Measurements from ENCODE around the gene ADCY2. TPM values are rescaled to one million over a fixed set of nuclear protein-coding genes. Genes with fewer than 3 reads are reported as not detected.

The ADCY2 gene
- total RNA-seq, 4 donors from 2014 or later: 4.8 to 9.1 (median 5.7) TPM

- Histone ChIP-seq H3K36me3 (no peaks in the 10 kb centered on the region), H3K9me3 (no peaks in the 10 kb centered on the region), H3K27ac (replicated peaks in 1 of 4) (no peak overlapping the region), H3K4me1 (peaks cover 0 to 27% (median 12%) of the 10 kb centered on the region in 4 donors), H3K4me3 (no peak overlapping the region), H3K27me3 (no peaks in the 10 kb centered on the region)
- no peak for TF ChIP-seq POLR2AphosphoS5 (IDR thresholded peaks at IDR 0.05)
- no peak for TF ChIP-seq EP300 (IDR thresholded peaks at IDR 0.05)
- TF ChIP-seq POLR2A (IDR thresholded peaks at IDR 0.05; ENCODE audit: low read depth): no peak
- TF ChIP-seq, protein P1, sequence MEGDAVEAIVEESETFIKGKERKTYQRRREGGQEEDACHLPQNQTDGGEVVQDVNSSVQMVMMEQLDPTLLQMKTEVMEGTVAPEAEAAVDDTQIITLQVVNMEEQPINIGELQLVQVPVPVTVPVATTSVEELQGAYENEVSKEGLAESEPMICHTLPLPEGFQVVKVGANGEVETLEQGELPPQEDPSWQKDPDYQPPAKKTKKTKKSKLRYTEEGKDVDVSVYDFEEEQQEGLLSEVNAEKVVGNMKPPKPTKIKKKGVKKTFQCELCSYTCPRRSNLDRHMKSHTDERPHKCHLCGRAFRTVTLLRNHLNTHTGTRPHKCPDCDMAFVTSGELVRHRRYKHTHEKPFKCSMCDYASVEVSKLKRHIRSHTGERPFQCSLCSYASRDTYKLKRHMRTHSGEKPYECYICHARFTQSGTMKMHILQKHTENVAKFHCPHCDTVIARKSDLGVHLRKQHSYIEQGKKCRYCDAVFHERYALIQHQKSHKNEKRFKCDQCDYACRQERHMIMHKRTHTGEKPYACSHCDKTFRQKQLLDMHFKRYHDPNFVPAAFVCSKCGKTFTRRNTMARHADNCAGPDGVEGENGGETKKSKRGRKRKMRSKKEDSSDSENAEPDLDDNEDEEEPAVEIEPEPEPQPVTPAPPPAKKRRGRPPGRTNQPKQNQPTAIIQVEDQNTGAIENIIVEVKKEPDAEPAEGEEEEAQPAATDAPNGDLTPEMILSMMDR (IDR thresholded peaks at IDR 0.05): no peak
- DNase-seq (ENCODE audit: extremely low spot score): peak; percentile 34
- 32% methylated on average over 3 of the region's 3 CpGs for WGBS
- intact Hi-C loops (cut with DNase I): no loop called here
Measured at GRCh38 chr5:7676455-7676854, 280.5 kb downstream of the ADCY2 start.

DNA sequence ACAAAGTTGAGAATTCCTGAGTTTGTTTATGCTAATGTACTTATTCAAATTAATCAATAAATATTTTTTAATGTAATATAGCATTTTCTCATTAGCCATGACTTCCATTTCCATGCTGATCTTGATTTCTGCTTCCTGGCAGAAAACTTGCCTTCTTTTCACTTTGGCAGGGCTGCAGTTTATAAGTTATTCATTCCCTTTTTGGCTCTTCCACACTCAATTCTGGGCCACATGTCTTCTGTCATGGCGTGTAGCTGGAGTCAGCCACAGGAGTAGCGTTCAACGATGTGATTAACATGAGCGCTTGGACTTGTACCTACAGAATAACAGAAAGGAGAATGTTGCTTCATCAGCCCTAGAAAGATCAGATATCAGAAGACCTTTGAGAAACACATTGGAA lies 282.1 kb downstream of the ADCY2 start:
- WGBS: 39% methylated on average over 4 of the region's 4 CpGs
- Histone ChIP-seq H3K27ac (replicated peaks in 1 of 4) (no peak overlapping the region), H3K4me1 (peaks cover 0 to 37% (median 16%) of the 10 kb centered on the region in 4 donors), H3K4me3 (no peak overlapping the region), H3K27me3 (no peaks in the 10 kb centered on the region), H3K36me3 (no peaks in the 10 kb centered on the region), H3K9me3 (no peaks in the 10 kb centered on the region)
- DNase-seq (ENCODE audit: extremely low spot score): peak; percentile 45
- intact Hi-C loops (cut with DNase I): no loop called here
- TF ChIP-seq, protein P1 (IDR thresholded peaks at IDR 0.05): no peak

- Histone ChIP-seq H3K36me3 (no peaks in the 10 kb centered on the region), H3K27ac (replicated peaks in 1 of 4) (no peak overlapping the region), H3K27me3 (no peaks in the 10 kb centered on the region), H3K9me3 (no peaks in the 10 kb centered on the region), H3K4me3 (no peak overlapping the region), H3K4me1 (peaks cover 0 to 37% (median 16%) of the 10 kb centered on the region in 4 donors)
- peak; percentile 80 for DNase-seq (ENCODE audit: extremely low spot score)
- TF ChIP-seq POLR2AphosphoS5 (IDR thresholded peaks at IDR 0.05) (no peak), EP300 (IDR thresholded peaks at IDR 0.05) (no peak), POLR2A (IDR thresholded peaks at IDR 0.05; ENCODE audit: low read depth) (no peak)
- TF ChIP-seq, protein P1 (IDR thresholded peaks at IDR 0.05): no peak
- 82% methylated on average over 4 of the region's 4 CpGs for WGBS
- intact Hi-C loops (cut with DNase I): no loop called here
Measured at GRCh38 chr5:7679663-7680062, 283.7 kb downstream of the ADCY2 start.

GRCh38 chr5:7680260-7680659 lies 284.3 kb downstream of the ADCY2 start:
- H3K9me3 ChIP-seq: no peaks in the 10 kb centered on the region
- no peak overlapping the region for H3K4me3 ChIP-seq
- peaks cover 0 to 37% (median 16%) of the 10 kb centered on the region in 4 donors for H3K4me1 ChIP-seq
- H3K27ac ChIP-seq (replicated peaks in 1 of 4): no peak overlapping the region
- peak; percentile 75 for DNase-seq (ENCODE audit: extremely low spot score)
- TF ChIP-seq POLR2AphosphoS5 (IDR thresholded peaks at IDR 0.05): no peak
- TF ChIP-seq, protein P1 (IDR thresholded peaks at IDR 0.05): no peak
- no peak for TF ChIP-seq POLR2A (IDR thresholded peaks at IDR 0.05; ENCODE audit: low read depth)
- no peak for TF ChIP-seq EP300 (IDR thresholded peaks at IDR 0.05)
- no peaks in the 10 kb centered on the region for H3K36me3 ChIP-seq
- WGBS: 90% methylated on average over 4 of the region's 4 CpGs
- no peaks in the 10 kb centered on the region for H3K27me3 ChIP-seq
- intact Hi-C loops (cut with DNase I): no loop called here

DNA sequence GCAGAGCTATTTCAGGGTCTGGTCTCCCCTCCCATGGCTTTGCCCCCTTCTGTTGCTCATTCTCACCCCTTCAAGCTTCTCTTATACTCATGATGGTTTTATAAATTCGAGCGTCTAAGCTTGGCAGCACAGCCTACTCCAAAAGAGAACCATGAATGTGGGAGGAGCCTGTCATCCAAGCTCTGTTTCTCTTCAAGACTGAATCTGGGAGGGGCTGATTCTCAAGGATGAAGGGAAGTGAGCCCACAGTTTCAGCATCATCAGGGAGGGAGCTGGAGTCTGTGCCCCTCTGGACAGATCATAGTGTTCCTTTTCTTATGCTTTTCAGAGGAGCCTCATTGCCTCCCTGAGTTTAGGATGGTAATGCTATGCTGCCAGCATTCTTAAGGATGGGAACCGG lies 286.4 kb downstream of the ADCY2 start:
- no peak overlapping the region for H3K4me3 ChIP-seq
- peak; percentile 77 for DNase-seq (ENCODE audit: extremely low spot score)
- no peaks in the 10 kb centered on the region for H3K36me3 ChIP-seq
- H3K9me3 ChIP-seq: no peaks in the 10 kb centered on the region
- H3K4me1 ChIP-seq: peaks cover 0 to 27% (median 11%) of the 10 kb centered on the region in 4 donors
- TF ChIP-seq POLR2AphosphoS5 (IDR thresholded peaks at IDR 0.05) (no peak), POLR2A (IDR thresholded peaks at IDR 0.05; ENCODE audit: low read depth) (no peak), EP300 (IDR thresholded peaks at IDR 0.05) (no peak)
- TF ChIP-seq, protein P1 (IDR thresholded peaks at IDR 0.05): no peak
- intact Hi-C loops (cut with DNase I): no loop called here
- no peaks in the 10 kb centered on the region for H3K27me3 ChIP-seq
- no peak overlapping the region for H3K27ac ChIP-seq (replicated peaks in 1 of 4)
- WGBS: 50% methylated on average over 3 of the region's 3 CpGs
